Neural progenitor cell (in vitro differentiated cells): ENCODE data around the gene EIF2B4.

Source experiments
- CTCF ChIP-seq: fragments of 200-600 bp; sonication (generic); IDR thresholded peaks from 2 replicates; pipeline ENCODE4 v1.5.1; 2017; ENCODE audit warnings: antibody characterized with exemption, mild to moderate bottlenecking
- EZH2 ChIP-seq: fragments of 200-600 bp; sonication (generic); IDR thresholded peaks from 2 replicates; pipeline ENCODE4 v1.6.1; 2017; ENCODE audit warnings: antibody characterized with exemption, mild to moderate bottlenecking, moderate library complexity

DNA sequence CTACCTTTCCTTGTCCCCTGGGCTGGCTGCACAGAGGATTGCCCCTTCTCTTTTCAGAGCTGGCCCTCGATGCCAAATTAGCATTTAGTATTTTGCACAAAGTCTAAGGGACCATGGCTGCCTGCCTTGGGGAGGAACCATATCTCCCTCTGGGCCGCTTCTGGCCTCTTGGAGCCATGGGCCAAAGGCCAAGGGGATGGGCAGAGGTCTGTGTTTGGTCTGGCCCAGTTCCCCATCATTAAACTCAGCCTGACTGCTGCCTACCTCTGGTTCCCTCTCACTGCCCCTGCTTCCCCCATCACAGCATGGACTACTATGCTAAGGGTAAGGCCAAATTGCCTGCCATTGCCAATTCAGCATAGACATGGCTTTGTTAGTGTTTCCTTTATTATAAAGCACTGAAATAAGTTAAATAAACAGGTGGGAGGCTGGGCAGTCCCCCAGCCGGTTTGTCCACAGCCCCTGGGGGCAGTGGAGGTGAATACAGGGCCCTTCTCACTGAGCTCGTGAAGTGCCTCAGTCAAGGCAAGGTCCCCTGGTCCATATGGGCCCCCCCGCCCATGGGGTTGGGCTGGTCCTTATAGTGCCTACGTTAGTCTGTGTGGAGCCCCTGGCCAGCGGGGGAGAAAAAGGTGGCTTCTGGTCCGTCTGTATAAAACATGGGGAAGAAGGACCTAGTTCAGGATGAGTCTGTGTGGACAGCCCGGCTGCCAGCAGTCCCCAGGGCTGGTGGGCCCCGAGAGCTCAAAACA, 6.9 kb upstream of the EIF2B4 start:
- no peak for TF ChIP-seq EZH2
- no peak for TF ChIP-seq CTCF
